GM19043 (cell line): ENCODE results near the gene REC8.
"Not testable (repeated sequence)": the region's sequence is repeated elsewhere in the genome, so short reads cannot be mapped to it uniquely, and the experiment has no call there.

ENCODE experiments used
- ATAC-seq: cut with Tn5 transposase; IDR thresholded peaks from one replicate; pipeline ENCODE4 v1.9.1; 2021; ENCODE audit warnings: low read depth; ENCODE audit not compliant: unreplicated experiment

Gene REC8

DNA sequence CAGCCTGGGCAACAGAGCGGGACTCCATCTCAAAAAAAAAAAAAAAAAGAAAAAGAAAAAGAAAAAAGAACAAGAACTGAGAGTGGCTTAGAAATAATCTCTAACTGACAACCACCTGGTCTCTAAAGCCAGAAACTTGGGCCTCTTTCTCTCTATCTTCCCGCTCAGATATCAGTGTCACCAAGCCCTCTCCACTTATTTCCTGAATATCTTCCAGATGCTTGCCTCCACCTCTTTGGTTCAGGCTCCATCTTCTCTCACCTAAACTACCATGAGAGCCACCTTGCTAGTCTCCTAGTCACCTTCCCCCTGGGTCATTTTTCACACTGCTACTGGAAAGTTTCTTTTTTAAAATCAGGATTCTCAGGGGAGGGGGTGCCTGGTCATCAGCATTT lies 25.2 kb downstream of the REC8 start:
- no peak for ATAC-seq

DNA sequence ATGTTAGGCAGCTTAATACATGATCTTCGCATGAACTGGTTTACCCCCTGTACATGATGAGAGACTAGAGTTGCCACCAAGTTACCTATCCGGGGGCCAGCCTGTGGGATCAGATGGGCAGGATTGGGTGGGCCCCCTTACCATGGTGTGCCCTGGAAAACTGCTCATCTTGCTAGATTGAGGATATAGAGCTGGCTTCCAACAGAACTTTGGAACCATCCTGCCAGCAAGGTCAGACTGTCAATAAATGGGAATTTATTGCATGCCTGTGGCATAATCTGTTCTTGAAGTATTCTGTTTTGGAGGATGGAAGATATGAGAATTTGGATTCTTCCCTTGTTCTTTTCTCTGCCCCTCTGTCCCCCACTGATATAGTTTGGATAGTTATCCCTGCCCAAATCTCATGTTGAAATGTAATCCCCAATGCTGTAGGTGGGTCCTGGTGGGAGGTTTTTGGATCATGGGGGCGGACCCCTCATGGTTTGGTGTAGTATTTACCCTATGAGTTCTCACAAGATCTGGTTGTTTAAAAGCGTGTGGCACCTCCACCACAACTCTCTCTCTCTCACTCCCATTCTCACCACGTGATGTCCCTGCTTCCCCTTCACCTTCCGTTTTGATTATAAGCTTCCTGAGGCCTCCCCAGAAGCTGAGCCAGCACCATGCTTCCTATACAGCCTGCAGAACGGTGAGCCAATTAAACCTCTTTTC lies 27.1 kb downstream of the REC8 start:
- ATAC-seq, result no peak

DNA sequence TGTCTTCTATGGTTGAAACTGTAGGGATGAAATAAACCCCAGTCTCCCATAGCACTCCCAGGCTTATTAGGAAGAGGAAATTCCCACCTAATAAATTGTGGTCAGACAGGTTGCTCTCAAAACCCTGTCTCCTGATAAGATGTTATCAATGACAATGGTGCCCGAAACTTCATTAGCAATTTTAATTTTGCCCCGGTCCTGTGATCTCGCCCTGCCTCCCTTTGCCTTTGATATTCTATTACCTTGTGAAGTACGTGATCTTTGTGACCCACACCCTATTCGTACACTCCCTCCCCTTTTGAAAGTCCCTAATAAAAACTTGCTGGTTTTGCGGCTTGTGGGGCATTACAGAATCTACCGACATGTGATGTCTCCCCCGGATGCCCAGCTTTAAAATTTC lies 30.7 kb downstream of the REC8 start:
- ATAC-seq, result not testable (repeated sequence)

DNA sequence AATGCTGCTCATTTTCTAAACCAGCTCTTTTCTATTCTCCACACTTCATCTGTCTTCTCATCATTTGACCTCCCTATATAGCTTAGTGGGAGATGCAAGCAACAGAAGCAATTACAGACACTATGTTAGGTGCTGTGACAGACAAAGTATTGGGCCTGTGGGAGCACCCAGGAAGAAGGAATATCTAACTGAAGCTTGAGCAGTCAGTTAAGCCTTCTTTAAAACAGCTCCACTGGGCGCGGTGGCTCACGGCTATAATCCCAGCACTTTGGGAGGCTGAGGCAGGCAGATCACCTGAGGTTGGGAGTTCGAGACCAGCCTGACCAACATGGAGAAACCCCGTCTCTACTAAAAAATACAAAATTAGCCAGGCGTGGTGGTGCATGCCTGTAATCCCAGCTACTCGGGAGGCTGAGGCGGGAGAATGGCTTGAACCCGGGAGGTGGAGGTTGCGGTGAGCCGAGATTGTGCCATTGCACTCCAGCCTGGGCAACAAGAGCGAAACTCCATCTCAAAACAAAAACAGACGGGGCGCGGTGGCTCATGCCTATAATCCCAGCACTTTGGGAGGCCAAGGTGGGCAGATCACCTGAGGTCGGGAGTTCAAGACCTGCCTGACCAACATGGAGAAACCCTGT lies 31.5 kb downstream of the REC8 start:
- not testable (repeated sequence) for ATAC-seq

DNA sequence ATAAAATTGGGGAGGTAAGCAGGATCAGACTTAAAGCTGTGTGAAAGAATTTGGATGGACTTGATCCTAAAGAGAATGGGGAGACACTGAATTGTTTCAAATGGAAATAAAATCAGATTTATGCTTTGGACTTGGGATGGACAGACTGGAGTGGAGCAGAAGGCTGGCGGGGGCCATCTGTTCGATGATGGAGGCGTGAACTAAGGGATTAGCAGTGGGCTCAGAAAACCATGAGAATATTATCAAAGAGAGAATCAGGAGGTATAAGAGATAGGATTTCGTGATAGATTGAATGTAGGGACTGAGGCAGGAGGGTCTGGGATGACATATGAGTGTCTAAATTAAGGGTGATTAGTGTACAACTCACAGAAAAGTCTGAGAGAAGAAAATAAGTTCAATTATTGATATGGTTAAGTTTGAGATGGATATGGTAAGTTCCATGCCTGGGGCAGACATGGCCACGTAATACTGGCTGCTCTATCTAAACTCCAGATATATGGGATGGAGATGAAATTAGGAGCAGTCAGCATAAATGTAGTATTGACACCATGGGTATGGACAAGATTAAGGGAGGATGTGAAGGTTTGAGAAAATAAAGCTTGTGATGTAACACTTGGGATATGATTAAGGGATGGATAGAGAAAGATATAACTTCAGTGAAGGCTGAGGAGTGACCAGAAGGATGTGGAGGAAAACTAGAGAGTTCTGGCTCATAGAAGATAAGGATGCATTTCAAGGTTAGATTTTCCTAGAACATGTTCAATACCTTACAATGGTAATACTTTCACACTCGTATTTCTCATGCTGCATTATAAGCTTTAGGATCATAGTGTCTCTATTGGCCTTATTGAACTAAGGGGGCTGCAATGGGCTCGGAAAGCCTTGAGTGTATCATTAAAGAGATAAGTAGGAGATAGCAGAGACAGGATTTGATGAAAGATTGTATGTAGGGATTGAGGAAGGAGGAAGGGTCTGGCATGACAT lies 32.6 kb downstream of the REC8 start:
- no peak for ATAC-seq

DNA sequence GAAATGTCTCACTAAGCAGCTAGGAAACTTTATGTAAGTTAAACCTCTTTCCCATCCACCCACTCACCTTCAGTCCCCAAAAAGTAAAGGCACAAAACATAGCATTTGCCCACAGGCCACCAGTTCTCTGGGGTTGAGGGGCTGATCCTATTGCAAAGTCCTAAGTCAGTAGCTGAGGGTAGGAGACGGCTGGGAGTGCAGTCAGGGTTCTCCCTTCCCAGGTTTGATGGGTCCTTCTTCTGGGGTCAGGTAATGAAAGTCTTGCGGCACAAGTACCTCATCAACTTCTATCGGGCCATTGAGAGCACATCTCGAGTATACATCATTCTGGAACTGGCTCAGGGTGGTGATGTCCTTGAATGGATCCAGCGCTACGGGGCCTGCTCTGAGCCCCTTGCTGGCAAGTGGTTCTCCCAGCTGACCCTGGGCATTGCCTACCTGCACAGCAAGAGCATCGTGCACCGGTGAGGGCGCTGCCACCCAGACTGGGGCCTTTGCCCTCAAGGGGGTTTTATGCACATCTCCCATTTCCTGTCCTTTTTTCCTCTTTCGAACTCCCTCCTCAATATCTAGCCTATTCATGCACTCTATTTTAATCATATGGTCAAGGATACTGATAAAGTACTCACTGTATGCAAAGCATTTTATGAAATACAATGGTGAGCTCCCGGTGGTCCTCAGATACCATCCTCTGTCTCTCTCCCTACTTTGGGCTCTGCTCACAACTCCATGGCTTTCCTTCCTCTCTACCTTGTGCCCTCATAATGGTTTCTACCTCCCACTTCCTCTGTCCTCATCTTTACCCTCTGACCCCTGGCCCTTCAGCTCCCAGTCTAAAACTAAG lies 34.6 kb downstream of the REC8 start:
- no peak for ATAC-seq

DNA sequence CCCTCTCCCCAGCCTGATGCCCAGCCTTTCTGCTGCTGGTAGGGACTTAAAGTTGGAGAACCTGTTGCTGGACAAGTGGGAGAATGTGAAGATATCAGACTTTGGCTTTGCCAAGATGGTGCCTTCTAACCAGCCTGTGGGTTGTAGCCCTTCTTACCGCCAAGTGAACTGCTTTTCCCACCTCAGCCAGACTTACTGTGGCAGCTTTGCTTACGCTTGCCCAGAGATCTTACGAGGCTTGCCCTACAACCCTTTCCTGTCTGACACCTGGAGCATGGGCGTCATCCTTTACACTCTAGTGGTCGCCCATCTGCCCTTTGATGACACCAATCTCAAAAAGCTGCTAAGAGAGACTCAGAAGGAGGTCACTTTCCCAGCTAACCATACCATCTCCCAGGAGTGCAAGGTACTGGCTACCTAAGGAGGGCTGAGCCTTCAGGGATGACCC lies 35.2 kb downstream of the REC8 start:
- no peak for ATAC-seq

DNA sequence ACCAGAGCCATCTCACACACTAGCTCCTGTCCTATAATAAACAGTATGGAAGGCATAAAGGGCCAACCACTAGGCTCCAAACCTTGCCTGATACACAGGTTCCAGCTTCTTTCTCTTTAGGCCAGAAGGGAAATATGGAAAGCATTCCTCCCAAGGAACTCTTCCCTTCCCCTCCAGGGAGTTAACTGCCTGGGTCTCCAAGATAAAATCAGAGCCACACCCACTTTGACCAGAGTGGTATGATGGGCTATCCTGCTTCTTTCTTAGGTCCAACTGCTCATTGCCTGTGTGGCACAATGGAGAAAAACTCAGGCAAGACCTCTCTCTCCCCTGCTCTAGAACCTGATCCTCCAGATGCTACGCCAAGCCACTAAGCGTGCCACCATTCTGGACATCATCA lies 35.7 kb downstream of the REC8 start:
- ATAC-seq, result no peak

DNA sequence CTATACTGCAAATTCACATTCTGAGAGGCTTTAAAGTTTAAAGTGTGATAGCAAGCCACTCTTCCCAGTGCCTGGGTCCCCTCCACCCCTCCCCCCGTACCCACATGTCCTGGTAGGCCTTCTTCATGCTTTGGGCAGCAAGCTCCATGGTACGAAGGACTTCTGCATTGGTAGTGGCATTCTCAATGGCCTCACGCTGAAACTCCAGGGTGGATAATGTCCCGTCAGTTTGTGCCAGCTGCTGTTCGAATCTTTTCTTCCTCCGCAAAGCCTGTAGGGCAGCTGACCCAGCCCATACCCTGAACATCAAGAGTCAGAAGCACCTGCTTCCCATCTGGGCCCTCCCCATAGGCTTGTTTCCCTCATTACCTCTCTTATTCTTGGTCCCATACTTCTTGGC lies 39.4 kb downstream of the REC8 start:
- ATAC-seq, result no peak

DNA sequence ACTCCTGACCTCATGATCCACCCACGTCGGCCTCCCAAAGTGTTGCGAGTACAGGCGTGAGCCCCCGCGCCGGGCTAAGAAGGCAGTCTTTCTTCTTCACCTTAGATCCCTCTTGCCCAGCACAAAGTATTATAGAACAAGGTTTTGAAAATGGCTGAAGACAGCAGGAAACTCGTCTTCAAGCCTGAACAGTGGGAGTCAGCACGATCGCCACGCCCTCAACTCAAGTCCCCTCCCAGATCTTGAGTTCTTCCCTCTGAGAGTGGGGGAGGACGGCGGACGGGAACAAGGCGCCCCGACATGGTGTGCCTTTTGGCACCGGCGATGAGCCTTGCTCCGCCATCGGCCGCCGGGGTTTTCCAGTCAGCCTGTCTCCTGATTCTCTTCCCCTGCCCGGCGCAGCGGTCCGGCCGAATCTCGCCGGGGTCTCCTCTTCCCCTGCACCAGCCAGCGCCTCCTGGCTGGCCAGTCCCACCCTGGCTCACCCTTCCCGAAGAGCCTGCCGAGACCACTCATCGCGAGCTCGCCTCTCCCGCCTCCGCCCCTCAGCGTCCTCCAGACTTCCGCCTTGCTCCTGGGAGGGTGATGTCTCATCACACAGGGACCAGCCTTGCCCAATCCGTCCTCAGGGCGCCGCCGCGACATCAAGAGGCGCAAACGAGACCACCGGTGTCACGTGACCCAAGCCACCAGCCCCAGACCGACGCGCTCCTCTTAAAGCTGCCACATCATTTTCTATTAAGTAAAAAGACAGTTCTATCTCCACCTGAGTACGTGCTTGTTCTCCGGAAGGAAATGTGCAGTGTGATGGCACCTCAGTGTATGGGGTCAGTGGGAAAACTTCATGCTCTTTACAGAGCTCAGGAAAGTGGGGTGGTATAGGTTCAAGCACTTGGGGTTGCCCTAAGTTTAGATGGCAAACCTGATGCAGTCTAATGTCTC lies 41.3 kb downstream of the REC8 start, which contains the start of gene CHMP4A:
TSS of gene CHMP4A (minus strand) at position 565 of the 942 bp plus-strand sequence. CDS start at position 516, 49 bp downstream.
- peak; percentile 71 for ATAC-seq

DNA sequence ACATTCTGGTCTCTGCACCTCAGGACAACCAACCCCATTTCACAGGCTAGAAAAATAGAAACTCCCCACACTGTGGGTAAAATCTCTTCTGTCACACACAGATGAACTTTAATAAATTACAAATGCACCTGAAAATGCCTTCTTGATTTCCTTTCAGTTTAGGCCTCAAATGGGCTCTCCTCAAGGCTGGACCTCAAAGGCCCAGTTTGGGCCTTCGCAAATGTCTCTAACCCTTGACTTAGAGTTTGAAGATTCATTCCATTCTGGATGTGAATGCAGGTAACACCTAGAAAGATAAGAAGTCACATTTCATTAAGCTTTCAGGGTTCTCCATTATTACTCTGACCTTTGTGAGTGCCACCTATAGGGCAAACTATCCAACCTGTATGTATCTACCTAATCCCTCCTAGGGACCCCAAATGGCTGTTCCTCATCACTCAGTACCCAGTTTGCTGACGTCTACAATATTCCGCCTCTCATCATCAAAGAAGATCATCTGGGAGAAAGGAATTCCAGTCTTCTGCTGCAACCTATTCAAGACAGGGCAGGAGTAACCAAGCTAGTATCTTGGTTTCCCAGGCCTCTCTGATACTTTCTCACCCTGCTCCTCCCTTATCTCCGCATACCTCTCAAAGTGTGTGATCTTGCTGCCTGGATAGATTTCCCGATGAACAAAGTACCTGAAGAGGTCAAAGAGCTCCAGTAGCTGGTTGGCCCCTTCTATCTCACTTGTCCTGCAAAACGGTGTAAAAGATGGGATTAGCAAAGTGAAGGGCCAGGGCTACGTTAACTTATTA lies 42.2 kb downstream of the REC8 start:
- no peak for ATAC-seq

DNA sequence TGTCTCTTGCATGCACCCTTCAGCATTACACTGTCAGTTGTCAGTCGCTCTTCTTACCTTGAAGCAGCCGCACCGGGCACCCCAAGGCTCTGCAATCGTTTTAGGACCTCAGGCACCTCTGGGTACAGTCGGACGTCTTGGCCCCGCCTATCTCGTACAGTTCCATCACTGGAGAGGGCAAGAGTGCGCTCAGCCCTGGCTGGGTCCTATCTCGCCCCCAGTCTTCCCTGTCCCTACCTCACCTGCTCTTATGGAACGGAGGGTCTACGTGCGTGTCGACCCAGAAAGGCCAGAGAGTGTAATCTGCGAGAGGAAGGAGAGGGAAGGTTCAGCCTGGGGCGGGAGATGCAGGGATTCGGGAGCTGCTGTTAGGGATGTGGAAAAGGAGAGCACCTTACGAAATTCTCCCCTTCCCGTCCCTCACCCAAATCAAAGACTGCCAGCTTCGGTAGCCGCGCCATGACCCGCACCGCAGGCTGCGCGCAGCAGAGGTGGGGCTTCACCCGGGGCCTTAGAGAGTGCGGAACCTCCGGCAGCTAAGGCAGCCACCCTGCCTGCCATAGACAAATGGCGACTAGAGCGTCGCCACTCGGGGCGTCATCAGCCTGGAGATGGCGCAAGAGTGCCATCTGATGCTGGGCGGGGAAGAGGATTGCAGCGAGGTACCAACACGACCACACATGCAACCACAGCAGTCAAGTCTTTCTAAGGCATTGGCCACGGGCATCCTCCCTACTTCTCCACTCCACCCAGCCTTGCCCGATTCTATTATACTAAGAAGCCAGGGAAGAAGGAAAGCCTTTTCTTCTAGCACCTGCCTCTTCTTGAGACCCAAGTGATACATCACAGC lies 43.8 kb downstream of the REC8 start, which contains the start of gene MDP1:
TSS of gene MDP1 (minus strand) at position 572 of the 850 bp plus-strand sequence. CDS start at position 461, 111 bp downstream.
- ATAC-seq, result peak; percentile 60

DNA sequence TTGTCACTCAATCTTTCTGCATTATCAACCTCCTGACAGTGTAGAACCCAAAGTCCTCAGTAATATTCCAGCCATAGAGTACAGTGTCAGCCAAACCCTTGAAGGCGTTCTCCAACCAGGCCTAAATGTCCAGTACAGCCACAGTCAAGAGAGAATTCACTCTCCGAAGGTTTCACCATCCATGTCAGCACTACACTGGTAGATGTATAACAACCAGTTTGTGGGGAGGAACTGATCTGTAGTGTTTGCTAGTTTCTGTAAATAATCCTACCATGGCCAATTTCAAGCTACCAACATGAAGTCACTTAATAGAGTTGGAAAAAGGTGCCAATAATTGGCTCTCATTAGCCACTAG lies 44.4 kb downstream of the REC8 start:
- ATAC-seq, result no peak

DNA sequence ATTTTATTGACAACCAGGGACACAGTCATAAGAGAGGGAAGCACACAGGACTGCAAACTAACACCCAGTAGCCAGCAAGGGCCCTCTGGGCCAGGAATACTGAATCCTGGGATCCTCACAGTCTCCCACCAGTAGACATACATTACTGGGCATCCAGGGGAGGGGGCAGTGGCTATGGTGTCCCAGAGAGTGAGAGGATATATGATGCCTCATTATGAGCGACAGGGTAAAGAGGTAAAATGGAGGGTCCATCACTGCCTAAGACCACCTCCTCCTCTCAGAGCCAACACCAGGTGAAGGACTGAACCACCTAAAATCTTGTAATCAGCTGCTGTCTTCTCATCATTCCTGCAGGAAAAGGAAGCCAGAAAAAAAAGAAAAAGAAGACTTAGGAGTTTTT lies 45.0 kb downstream of the REC8 start:
- ATAC-seq, result not testable (repeated sequence)

DNA sequence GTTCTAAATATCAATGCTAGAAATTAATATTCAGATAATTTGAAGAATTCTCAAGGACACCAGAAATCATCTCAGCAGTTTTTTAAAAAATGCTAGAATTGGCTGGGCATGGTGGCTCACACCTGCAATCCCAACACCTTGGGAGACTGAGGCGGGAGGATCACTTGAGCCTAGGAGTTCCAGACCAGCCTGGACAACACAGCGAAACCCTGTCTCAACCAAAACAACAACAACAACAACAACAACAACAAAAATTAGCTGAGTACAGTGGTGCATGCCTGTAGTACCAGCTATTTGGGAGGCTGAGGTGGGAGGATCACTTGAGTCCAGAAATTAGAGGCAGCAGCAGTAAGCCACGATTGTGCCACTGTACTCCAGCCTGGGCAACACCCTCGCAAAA lies 47.2 kb downstream of the REC8 start:
- ATAC-seq, result no peak

DNA sequence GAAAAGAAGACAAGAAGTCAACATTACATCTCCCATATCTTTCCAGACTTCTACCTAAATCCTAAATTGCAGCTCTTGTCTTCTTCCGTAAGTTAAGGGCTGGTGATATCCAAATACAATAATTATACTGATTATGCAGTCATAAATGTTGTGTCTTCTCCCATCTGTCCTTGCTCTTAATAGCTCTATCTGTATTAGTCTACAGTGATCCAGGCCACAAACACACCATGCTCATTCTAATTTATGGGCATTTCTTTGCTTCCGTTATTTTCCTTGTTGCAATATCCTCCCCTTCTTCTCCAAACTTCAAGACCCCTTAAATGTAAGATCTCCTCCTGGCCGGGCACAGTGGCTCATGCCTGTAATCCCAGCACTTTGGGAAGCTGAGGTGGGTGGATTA lies 47.6 kb downstream of the REC8 start:
- no peak for ATAC-seq

DNA sequence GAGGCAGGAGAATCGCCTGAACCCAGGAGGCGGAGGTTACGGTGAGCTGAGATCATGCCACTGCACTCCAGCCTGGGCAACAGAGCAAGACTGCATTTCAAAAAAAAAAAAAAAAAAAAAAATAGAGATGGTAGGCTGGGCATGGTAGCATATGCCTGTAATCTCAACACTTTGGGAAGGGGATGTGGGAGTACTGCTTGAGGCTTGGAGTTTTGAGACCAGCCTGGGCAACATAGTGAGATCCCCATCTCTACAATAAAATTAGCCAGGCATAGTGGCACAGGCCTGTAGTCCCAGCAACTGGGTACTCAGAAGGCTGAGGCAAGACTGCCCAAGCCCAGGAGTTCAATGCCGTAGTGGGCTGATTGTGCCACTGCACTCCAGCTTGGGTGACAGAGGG lies 51.1 kb downstream of the REC8 start:
- ATAC-seq, result not testable (repeated sequence)
